Liver (tissue), 9 donors: ENCODE measurements around the gene NAAA. TPM values are rescaled to one million over a fixed set of nuclear protein-coding genes. Genes with fewer than 3 reads are reported as not detected.

ENCODE experiments used
- DNase-seq: peaks from one replicate; pipeline ENCODE4 v3.0.0-alpha.2; 2017; ENCODE audit warnings: low spot score
- H3K27ac ChIP-seq, 2 donors: one replicate each; pipeline ENCODE4 v1.7.0; 2013; ENCODE audit warnings: inconsistent platforms in 2 of 2, low read length in 2 of 2, control low read depth in 1 of 2, low read depth in 1 of 2, mild to moderate bottlenecking in 1 of 2
- H3K27me3 ChIP-seq, 4 donors: one replicate each; pipeline versions ENCODE4 v1.6.1 to v1.7.0; 2013; ENCODE audit warnings: low read length in 3 of 4, inconsistent platforms in 1 of 4, mild to moderate bottlenecking in 1 of 4, moderate library complexity in 1 of 4; ENCODE audit not compliant: control insufficient read depth in 4 of 4, insufficient read depth in 4 of 4
- H3K36me3 ChIP-seq, 4 donors: one replicate each; pipeline versions ENCODE4 v1.6.1 to v1.7.0; 2013; ENCODE audit warnings: low read length in 3 of 4, mild to moderate bottlenecking in 3 of 4, low read depth in 1 of 4, moderate library complexity in 1 of 4; ENCODE audit not compliant: control insufficient read depth in 4 of 4, insufficient read depth in 3 of 4
- H3K4me1 ChIP-seq, 4 donors: one replicate each; pipeline versions ENCODE4 v1.6.1 to v1.7.0; 2013; ENCODE audit warnings: low read length in 3 of 4, mild to moderate bottlenecking in 3 of 4, moderate library complexity in 1 of 4; ENCODE audit not compliant: control insufficient read depth in 4 of 4, insufficient read depth in 4 of 4
- H3K4me3 ChIP-seq, 3 donors: one replicate each; pipeline versions ENCODE4 v1.6.1 to v1.7.0; 2013; ENCODE audit warnings: low read length in 3 of 3, control low read depth in 1 of 3, low read depth in 1 of 3, mild to moderate bottlenecking in 1 of 3
- H3K9ac ChIP-seq, 2 donors: one replicate each; pipeline ENCODE4 v1.7.0; 2013; ENCODE audit warnings: low read length in 2 of 2, mild to moderate bottlenecking in 2 of 2, moderate library complexity in 2 of 2, control low read depth in 1 of 2, low read depth in 1 of 2
- H3K9me3 ChIP-seq, 4 donors: one replicate each; pipeline versions ENCODE4 v1.6.1 to v1.7.0; 2013; ENCODE audit warnings: low read length in 3 of 4; ENCODE audit not compliant: control insufficient read depth in 4 of 4
- EGR1 ChIP-seq, 2 donors: IDR thresholded peaks; 2 replicates each; pipeline ENCODE4 v1.6.1; 2016 to 2018; ENCODE audit warnings: antibody characterized with exemption in 2 of 2, low read depth in 2 of 2
- FOXA1 ChIP-seq: IDR thresholded peaks from 2 replicates; pipeline ENCODE4 v1.6.1; 2016; ENCODE audit warnings: antibody characterized with exemption
- FOXA2 ChIP-seq: IDR thresholded peaks from 2 replicates; pipeline ENCODE4 v1.6.1; 2016; ENCODE audit warnings: antibody characterized with exemption
- GABPA ChIP-seq, 2 donors: IDR thresholded peaks in 1 of 2; conservative IDR thresholded peaks in 1 of 2; 2 replicates each; pipeline ENCODE4 v1.6.1; 2016; ENCODE audit warnings: antibody characterized with exemption in 2 of 2, mild to moderate bottlenecking in 1 of 2, moderate library complexity in 1 of 2
- HNF4A ChIP-seq, 2 donors: conservative IDR thresholded peaks; 2 replicates each; pipeline ENCODE4 v1.6.1; 2016; ENCODE audit warnings: antibody characterized with exemption in 2 of 2, mild to moderate bottlenecking in 2 of 2
- HNF4G ChIP-seq: IDR thresholded peaks from 2 replicates; pipeline ENCODE4 v1.6.1; 2016; ENCODE audit warnings: antibody characterized with exemption
- JUND ChIP-seq, 2 donors: IDR thresholded peaks; 2 replicates each; pipeline ENCODE4 v1.6.1; 2016; ENCODE audit warnings: antibody characterized with exemption in 2 of 2
- NR2F2 ChIP-seq: IDR thresholded peaks from 2 replicates; pipeline ENCODE4 v1.6.1; 2016; ENCODE audit warnings: antibody characterized with exemption
- RXRA ChIP-seq, 2 donors: IDR thresholded peaks; 2 replicates each; pipeline ENCODE4 v1.6.1; 2017 to 2018; ENCODE audit warnings: antibody characterized with exemption in 2 of 2, mild to moderate bottlenecking in 1 of 2
- SP1 ChIP-seq: IDR thresholded peaks from 2 replicates; pipeline ENCODE4 v1.6.1; 2018; ENCODE audit warnings: antibody characterized with exemption, mild to moderate bottlenecking
- TAF1 ChIP-seq: conservative IDR thresholded peaks from 2 replicates; pipeline ENCODE4 v1.6.1; 2016; ENCODE audit warnings: antibody characterized with exemption, mild to moderate bottlenecking
- YY1 ChIP-seq: IDR thresholded peaks from 2 replicates; pipeline ENCODE4 v1.6.1; 2016; ENCODE audit warnings: antibody characterized with exemption, mild to moderate bottlenecking
- WGBS: extraction: QIAGEN DNeasy Blood & Tissue Kit; methylation state at CpG from one replicate; pipeline ENCODE4 v1.1.7; 2013; 5-methylcytosine and 5-hydroxymethylcytosine counted together
- polyA plus RNA-seq, 2 donors: library from polyadenylated mRNA; stranded (reverse) in 1 of 2; unstranded in 1 of 2; fragments of 200-250 nt in 1 of 2; fragments of >200 nt in 1 of 2; fragmentation: Nextera tagmentation in 1 of 2; extraction: Ambion mirVana in 1 of 2; gene quantifications; one replicate each; pipeline versions ENCODE4 v1.2.1 to v1.2.3, GENCODE V29; 2013 to 2015
- total RNA-seq, 2 donors: library from RNA; depleted of rRNA; stranded (reverse); fragments of >200 nt; gene quantifications; one replicate each; pipeline ENCODE4 v1.2.3, GENCODE V29; 2014
- TF ChIP-seq, protein P1 (sequence below): fragments of 150-350 bp; IDR thresholded peaks from 2 replicates; pipeline ENCODE4 v1.5.1; 2017; ENCODE audit warnings: improper control_type of control experiment, low read depth, low read length; ENCODE audit not compliant: missing input control
- TF ChIP-seq, protein P2 (sequence below): IDR thresholded peaks from 2 replicates; pipeline ENCODE4 v1.6.1; 2016; ENCODE audit warnings: antibody characterized with exemption
- TF ChIP-seq, protein P3 (sequence below): IDR thresholded peaks from 2 replicates; pipeline ENCODE4 v1.6.1; 2016; ENCODE audit warnings: antibody characterized with exemption
- TF ChIP-seq, protein P4 (sequence below): IDR thresholded peaks from 2 replicates; pipeline ENCODE4 v1.6.1; 2016; ENCODE audit warnings: antibody characterized with exemption, mild to moderate bottlenecking
- TF ChIP-seq, protein P5 (sequence below): IDR thresholded peaks from 2 replicates; pipeline ENCODE4 v1.6.1; 2016; ENCODE audit warnings: antibody characterized with exemption
- donor health status: healthy.
- donor health status: healthy.
- donor health status: healthy.
- donor health status: healthy.
- donor health status: healthy.

NAAA gene
- total and polyA plus RNA-seq, 4 donors, result 42.2 to 122 (median 57.2) TPM

DNA sequence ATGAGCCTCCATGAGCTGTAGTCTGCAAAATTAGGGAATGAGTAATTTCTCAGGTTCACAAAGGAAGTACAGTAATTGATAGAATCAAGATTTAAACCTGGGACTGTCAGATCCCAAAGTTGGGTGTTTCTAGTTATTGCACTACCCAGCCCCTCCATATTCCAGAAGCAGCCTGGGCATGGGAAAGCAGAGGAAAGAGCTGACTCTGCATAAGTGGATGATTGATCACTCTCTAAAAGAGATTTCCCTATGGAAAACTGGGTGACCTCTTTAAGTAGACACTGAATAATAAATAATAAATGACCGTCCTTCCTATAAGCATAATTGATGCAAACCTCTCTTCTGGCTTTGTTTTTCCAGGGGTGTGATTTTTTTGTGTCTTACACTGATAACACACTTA, 5.2 kb downstream of the NAAA start:
- TF ChIP-seq, protein P1, sequence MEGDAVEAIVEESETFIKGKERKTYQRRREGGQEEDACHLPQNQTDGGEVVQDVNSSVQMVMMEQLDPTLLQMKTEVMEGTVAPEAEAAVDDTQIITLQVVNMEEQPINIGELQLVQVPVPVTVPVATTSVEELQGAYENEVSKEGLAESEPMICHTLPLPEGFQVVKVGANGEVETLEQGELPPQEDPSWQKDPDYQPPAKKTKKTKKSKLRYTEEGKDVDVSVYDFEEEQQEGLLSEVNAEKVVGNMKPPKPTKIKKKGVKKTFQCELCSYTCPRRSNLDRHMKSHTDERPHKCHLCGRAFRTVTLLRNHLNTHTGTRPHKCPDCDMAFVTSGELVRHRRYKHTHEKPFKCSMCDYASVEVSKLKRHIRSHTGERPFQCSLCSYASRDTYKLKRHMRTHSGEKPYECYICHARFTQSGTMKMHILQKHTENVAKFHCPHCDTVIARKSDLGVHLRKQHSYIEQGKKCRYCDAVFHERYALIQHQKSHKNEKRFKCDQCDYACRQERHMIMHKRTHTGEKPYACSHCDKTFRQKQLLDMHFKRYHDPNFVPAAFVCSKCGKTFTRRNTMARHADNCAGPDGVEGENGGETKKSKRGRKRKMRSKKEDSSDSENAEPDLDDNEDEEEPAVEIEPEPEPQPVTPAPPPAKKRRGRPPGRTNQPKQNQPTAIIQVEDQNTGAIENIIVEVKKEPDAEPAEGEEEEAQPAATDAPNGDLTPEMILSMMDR, result no peak
- TF ChIP-seq SP1 (no peak), YY1 (no peak), EGR1 (IDR thresholded peaks at IDR 0.05; ENCODE audit: low read depth in 2 of 2) (no peak), FOXA1 (no peak), FOXA2 (no peak), HNF4G (no peak), TAF1 (no peak), JUND (IDR thresholded peaks at IDR 0.05) (no peak), HNF4A (conservative IDR thresholded peaks at IDR 0.05) (no peak), RXRA (IDR thresholded peaks at IDR 0.05) (no peak)
- TF ChIP-seq, protein P2, sequence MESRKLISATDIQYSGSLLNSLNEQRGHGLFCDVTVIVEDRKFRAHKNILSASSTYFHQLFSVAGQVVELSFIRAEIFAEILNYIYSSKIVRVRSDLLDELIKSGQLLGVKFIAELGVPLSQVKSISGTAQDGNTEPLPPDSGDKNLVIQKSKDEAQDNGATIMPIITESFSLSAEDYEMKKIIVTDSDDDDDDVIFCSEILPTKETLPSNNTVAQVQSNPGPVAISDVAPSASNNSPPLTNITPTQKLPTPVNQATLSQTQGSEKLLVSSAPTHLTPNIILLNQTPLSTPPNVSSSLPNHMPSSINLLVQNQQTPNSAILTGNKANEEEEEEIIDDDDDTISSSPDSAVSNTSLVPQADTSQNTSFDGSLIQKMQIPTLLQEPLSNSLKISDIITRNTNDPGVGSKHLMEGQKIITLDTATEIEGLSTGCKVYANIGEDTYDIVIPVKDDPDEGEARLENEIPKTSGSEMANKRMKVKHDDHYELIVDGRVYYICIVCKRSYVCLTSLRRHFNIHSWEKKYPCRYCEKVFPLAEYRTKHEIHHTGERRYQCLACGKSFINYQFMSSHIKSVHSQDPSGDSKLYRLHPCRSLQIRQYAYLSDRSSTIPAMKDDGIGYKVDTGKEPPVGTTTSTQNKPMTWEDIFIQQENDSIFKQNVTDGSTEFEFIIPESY, result no peak
- TF ChIP-seq, protein P3, sequence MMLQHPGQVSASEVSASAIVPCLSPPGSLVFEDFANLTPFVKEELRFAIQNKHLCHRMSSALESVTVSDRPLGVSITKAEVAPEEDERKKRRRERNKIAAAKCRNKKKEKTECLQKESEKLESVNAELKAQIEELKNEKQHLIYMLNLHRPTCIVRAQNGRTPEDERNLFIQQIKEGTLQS, result no peak
- TF ChIP-seq, protein P4, sequence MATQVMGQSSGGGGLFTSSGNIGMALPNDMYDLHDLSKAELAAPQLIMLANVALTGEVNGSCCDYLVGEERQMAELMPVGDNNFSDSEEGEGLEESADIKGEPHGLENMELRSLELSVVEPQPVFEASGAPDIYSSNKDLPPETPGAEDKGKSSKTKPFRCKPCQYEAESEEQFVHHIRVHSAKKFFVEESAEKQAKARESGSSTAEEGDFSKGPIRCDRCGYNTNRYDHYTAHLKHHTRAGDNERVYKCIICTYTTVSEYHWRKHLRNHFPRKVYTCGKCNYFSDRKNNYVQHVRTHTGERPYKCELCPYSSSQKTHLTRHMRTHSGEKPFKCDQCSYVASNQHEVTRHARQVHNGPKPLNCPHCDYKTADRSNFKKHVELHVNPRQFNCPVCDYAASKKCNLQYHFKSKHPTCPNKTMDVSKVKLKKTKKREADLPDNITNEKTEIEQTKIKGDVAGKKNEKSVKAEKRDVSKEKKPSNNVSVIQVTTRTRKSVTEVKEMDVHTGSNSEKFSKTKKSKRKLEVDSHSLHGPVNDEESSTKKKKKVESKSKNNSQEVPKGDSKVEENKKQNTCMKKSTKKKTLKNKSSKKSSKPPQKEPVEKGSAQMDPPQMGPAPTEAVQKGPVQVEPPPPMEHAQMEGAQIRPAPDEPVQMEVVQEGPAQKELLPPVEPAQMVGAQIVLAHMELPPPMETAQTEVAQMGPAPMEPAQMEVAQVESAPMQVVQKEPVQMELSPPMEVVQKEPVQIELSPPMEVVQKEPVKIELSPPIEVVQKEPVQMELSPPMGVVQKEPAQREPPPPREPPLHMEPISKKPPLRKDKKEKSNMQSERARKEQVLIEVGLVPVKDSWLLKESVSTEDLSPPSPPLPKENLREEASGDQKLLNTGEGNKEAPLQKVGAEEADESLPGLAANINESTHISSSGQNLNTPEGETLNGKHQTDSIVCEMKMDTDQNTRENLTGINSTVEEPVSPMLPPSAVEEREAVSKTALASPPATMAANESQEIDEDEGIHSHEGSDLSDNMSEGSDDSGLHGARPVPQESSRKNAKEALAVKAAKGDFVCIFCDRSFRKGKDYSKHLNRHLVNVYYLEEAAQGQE, result no peak
- TF ChIP-seq, protein P5, sequence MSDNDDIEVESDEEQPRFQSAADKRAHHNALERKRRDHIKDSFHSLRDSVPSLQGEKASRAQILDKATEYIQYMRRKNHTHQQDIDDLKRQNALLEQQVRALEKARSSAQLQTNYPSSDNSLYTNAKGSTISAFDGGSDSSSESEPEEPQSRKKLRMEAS, result no peak
- no peaks in the 10 kb centered on the region for H3K9me3 ChIP-seq
- H3K36me3 ChIP-seq, result peaks cover 0 to 8% (median 5%) of the 10 kb centered on the region in 4 donors
- H3K27ac ChIP-seq, result no peak overlapping the region
- no peak for DNase-seq
- H3K4me1 ChIP-seq, result peaks cover 5 to 25% (median 9%) of the 10 kb centered on the region in 4 donors
- H3K4me3 ChIP-seq, result no peak overlapping the region
- no peak overlapping the region for H3K9ac ChIP-seq
- no peaks in the 10 kb centered on the region for H3K27me3 ChIP-seq
- WGBS, result 96% methylated on average over 1 of the region's 1 CpG

DNA sequence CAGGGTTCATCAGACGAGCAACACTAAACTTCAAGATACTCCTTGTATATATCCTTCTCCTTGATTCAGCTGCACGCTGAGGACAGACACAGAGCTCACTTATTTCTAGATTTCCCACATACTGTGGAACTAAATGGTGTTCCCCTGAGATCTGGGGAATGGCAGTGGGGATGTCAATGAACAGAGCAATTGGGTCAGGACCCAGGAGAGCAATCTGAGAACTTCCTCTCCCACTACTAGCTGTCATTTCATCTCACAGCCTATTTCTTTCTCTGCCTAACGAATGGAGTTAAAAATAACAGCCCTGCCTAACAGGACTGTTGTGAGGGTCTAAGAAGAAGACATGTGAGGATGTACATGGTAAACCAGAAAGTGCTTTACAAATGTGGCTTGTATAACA, 10.7 kb downstream of the NAAA start:
- H3K4me1 ChIP-seq, result peaks cover 0 to 3% (median 2%) of the 10 kb centered on the region in 4 donors
- no peaks in the 10 kb centered on the region for H3K9me3 ChIP-seq
- no peak overlapping the region for H3K27ac ChIP-seq
- 96% methylated on average over 3 of the region's 3 CpGs for WGBS
- no peak overlapping the region for H3K4me3 ChIP-seq
- DNase-seq, result no peak
- no peaks in the 10 kb centered on the region for H3K27me3 ChIP-seq
- no peak overlapping the region for H3K9ac ChIP-seq
- peaks cover 0 to 20% (median 17%) of the 10 kb centered on the region in 4 donors for H3K36me3 ChIP-seq
- TF ChIP-seq, protein P4, result no peak
- no peak for TF ChIP-seq GABPA (IDR thresholded peaks at IDR 0.05 in 1 of 2, conservative IDR thresholded peaks at IDR 0.05 in 1 of 2)
- TF ChIP-seq FOXA1, result no peak
- TF ChIP-seq SP1, result no peak
- TF ChIP-seq NR2F2, result no peak
- no peak for TF ChIP-seq HNF4G
- TF ChIP-seq EGR1 (IDR thresholded peaks at IDR 0.05; ENCODE audit: low read depth in 2 of 2), result no peak
- TF ChIP-seq, protein P3, result no peak
- TF ChIP-seq, protein P5, result no peak
- no peak for TF ChIP-seq TAF1
- TF ChIP-seq, protein P2, result no peak
- TF ChIP-seq YY1, result no peak
- TF ChIP-seq JUND (IDR thresholded peaks at IDR 0.05), result no peak
